Measurements from ENCODE around the gene FANCE. TPM values are rescaled to one million over a fixed set of nuclear protein-coding genes. Genes with fewer than 3 reads are reported as not detected.

The FANCE gene
- total and polyA plus RNA-seq, 9 of the 15 experiments (the other 6 are each of a cell fraction or from before 2014, with no cell fraction given): 5.7 to 30.2 (median 17.0) TPM

- TF ChIP-seq ID3 (CRISPR knock-in tag; IDR thresholded peaks at IDR 0.05) (no peak), ID3 (tag; IDR thresholded peaks at IDR 0.05) (no peak), ZNF280B (CRISPR knock-in tag; IDR thresholded peaks at IDR 0.05) (no peak), USF1 (CRISPR knock-in tag; IDR thresholded peaks at IDR 0.05) (0 out of 2 replicates have a peak, but pooled peaks have one; percentile 0), IRF2 (CRISPR knock-in tag; IDR thresholded peaks at IDR 0.05) (0 out of 2 replicates have a peak, but pooled peaks have one; percentile 70), ZNF655 (CRISPR knock-in tag; IDR thresholded peaks at IDR 0.05) (no peak), E2F3 (CRISPR knock-in tag; IDR thresholded peaks at IDR 0.05) (no peak), FOXP1 (CRISPR knock-in tag; IDR thresholded peaks at IDR 0.05) (no peak), FOS (IDR thresholded peaks at IDR 0.05; ENCODE audit: extremely low read depth, insufficient read length) (no peak), EGR1 (conservative IDR thresholded peaks at IDR 0.05) (no peak), TEAD4 (IDR thresholded peaks at IDR 0.05; ENCODE audit: low read length) (0 out of 2 replicates have a peak, but pooled peaks have one; percentile 16), TEAD4 (CRISPR knock-in tag; IDR thresholded peaks at IDR 0.05; ENCODE audit: borderline replicate concordance) (no peak), RNF219 (CRISPR knock-in tag; IDR thresholded peaks at IDR 0.05) (no peak), ZNF239 (CRISPR knock-in tag; IDR thresholded peaks at IDR 0.05) (no peak), ZNF282 (CRISPR knock-in tag; IDR thresholded peaks at IDR 0.05) (0 out of 2 replicates have a peak, but pooled peaks have one; percentile 46), ZNF277 (CRISPR knock-in tag; IDR thresholded peaks at IDR 0.05; ENCODE audit: borderline replicate concordance) (no peak), ZNF583 (CRISPR knock-in tag; IDR thresholded peaks at IDR 0.05) (no peak), IRF9 (tag; IDR thresholded peaks at IDR 0.05) (no peak), ZNF124 (CRISPR knock-in tag; IDR thresholded peaks at IDR 0.05) (0 out of 2 replicates have a peak, but pooled peaks have one; percentile 30), MCM5 (IDR thresholded peaks at IDR 0.05; ENCODE audit: low read depth) (no peak)
Observed at GRCh38 chr6:35468980-35469750, 17.0 kb downstream of the FANCE start (continued).
